C4-2B (cell line): ENCODE measurements around the gene ARRB2.

Experiments
- H3K27ac ChIP-seq: fragments of 450-650 bp; 2 replicates; pipeline ENCODE4 v1.5.1; 2017
- ZFX ChIP-seq: fragments of 450-650 bp; IDR thresholded peaks from 2 replicates; pipeline ENCODE4 v1.6.1; 2017
- TF ChIP-seq, protein P1 (sequence below): fragments of 450-650 bp; conservative IDR thresholded peaks from 2 replicates; pipeline ENCODE4 v1.5.1; 2017; ENCODE audit warnings: mild to moderate bottlenecking

Gene ARRB2

GRCh38 chr17:4741544-4741943 is 31.1 kb downstream of the ARRB2 start:
- no peak overlapping the region; the same call in 1 of the 2 replicates for H3K27ac ChIP-seq
- TF ChIP-seq, protein P1, sequence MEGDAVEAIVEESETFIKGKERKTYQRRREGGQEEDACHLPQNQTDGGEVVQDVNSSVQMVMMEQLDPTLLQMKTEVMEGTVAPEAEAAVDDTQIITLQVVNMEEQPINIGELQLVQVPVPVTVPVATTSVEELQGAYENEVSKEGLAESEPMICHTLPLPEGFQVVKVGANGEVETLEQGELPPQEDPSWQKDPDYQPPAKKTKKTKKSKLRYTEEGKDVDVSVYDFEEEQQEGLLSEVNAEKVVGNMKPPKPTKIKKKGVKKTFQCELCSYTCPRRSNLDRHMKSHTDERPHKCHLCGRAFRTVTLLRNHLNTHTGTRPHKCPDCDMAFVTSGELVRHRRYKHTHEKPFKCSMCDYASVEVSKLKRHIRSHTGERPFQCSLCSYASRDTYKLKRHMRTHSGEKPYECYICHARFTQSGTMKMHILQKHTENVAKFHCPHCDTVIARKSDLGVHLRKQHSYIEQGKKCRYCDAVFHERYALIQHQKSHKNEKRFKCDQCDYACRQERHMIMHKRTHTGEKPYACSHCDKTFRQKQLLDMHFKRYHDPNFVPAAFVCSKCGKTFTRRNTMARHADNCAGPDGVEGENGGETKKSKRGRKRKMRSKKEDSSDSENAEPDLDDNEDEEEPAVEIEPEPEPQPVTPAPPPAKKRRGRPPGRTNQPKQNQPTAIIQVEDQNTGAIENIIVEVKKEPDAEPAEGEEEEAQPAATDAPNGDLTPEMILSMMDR: no peak
- TF ChIP-seq ZFX: no peak

DNA sequence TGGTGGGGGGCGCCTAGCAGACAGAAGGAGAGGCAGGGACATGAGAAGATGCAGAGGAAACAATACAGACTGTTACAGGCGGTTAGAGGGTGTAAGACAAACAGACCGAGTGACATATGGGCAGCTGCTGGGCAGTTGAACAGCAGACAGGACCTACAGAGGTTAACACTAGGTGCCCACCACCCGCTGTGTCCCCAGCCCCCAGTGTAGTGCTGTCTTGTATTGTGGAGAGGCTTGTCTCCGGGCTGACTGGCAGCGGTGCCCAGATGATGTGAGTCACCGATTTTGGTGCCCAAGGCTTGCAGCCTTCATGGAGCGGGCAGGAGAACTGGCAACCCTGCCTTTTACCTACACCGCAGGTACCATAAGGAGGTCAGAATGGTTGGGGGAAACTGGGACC is 31.7 kb downstream of the ARRB2 start:
- peak overlapping the region; percentile 35 for H3K27ac ChIP-seq
- TF ChIP-seq, protein P1: no peak
- TF ChIP-seq ZFX: no peak

DNA sequence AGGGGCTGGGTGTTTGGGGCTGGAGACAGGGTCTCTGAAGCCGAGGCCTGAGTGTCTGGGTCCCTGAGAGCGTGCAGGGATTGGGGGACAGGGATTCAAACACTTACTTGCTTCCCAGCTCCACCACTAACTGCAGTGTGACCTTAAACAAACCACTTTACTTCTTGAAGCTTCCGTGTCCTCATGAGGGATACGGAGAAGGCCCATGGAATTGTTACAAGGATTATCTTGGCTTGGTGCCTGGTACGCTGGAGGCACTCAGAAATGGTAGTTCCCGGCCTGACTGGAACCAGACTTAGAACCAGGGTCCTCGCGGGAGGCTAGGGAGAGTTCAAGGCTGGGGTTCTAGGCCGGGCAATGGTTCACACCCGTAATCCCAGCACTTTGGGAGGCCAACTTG is 32.2 kb downstream of the ARRB2 start:
- TF ChIP-seq, protein P1: no peak
- no peak for TF ChIP-seq ZFX

DNA sequence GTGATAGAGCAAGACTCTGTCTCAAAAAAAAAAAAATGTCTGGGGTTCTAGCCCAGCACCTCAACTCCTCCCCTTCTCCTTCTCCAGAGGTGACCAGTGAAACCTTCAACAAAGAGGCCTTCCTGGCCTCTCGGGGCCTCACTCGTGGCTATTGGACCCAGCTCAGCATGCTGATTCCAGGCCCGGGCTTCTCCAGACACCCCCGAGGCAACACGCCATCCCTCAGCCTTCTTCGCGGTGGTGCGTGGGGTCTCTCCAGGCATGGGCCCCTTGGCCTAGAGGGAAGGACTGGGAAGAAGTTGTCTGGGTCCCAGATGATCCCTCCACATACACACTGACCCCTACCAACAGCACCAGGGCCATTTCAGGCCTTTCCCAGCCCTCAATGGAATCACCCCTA is 32.8 kb downstream of the ARRB2 start:
- H3K27ac ChIP-seq: peak overlapping the region; percentile 35
- no peak for TF ChIP-seq ZFX
- TF ChIP-seq, protein P1: no peak

More for the DNA sequence above, 32.2 kb downstream of the ARRB2 start:
- H3K27ac ChIP-seq: peak overlapping the region; percentile 35

DNA sequence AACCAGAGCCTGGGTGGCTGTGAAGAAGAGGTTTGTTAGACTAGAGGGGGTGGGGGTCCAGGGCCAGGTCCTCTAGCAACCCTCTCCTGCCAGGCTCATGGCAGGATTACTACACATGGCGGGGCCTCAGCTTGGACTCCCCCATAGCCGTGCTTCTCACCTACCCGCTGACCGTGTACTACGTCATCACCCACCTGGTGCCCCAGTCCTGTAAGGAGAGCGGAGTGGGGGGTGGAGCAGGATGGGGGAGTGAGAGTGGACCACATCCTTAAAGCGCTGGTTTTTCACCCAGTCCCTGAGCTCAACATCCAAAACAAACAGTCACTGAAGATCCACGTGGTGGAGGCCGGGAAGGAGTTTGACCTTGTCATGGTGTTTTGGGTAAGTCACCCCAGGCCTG is 33.5 kb downstream of the ARRB2 start:
- H3K27ac ChIP-seq: no peak overlapping the region
- TF ChIP-seq, protein P1: no peak
- no peak for TF ChIP-seq ZFX

DNA sequence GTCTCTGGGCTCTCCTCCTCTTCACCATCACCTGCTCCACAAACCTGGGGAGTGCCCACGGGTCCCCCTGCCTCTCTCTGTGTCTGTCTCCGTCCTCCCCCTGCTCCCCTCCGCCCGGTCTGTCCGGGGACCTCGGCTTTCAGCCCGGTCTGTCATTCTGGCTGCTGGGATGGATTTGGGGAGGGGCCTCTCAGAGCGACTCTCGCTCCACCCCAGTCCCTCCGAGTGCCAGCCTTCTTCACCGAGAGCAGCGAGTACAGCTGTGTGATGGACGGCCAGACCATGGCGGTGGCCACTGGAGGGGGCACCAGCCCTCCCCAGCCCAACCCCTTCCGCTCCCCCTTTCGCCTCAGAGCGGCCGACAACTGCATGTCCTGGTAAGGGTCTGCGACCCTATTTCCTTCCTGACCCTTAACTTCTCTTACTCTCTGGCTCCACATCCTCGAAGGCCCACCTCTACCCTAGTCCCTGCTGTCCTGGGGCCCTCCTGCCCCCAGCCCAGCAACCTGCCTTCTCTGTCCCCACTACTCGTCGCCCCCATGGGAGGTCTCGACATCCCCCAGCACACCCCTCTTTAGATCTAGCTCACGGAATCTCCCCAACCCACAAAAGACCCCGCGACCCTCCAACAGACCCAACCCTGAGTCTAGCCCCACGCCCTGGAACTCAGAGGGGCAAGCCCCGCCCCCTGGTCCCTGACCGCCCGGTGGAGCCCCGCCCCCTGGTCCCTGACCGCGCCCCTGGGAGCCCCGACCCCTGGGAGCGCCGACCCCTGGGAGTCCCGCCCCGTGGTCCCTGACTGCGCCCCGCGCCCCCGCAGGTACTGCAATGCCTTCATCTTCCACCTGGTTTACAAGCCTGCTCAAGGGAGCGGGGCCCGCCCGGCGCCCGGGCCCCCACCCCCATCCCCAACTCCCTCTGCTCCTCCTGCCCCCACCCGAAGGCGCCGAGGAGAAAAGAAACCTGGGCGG is 34.9 kb downstream of the ARRB2 start:
- TF ChIP-seq, protein P1: no peak
- no peak for TF ChIP-seq ZFX
- no peak overlapping the region for H3K27ac ChIP-seq

DNA sequence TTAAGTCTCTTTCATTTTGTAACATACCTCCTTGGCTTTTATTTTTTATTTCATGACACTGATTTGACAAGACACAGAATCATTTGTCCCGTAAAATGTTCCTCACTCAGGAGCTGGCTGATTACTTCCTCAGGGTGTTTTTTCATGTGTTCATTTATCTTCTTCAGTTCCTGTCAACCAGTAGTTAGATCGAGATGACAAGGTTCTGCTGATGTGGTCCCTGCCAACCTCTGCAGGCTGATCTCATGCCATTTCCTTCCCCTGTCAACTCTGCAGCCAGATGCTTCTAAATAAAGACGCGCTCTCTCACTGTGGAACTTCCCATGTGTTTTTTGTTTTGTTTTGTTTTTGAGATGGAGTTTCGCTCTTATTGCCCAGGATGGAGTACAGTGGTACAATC is 37.4 kb downstream of the ARRB2 start:
- TF ChIP-seq ZFX: no peak
- TF ChIP-seq, protein P1: no peak
- no peak overlapping the region for H3K27ac ChIP-seq
